Muscle of leg (tissue), 11 donors: ENCODE data around the gene USP54. TPM values are rescaled to one million over a fixed set of nuclear protein-coding genes. Genes with fewer than 3 reads are reported as not detected.
"Not testable (repeated sequence)": the region's sequence is repeated elsewhere in the genome, so short reads cannot be mapped to it uniquely, and the experiment has no call there.

Experiments
- DNase-seq: peaks from one replicate; pipeline ENCODE4 v3.0.0; 2013
- H3K27ac ChIP-seq: one replicate; pipeline ENCODE4 v1.5.1; 2013; ENCODE audit warnings: mild to moderate bottlenecking, low read length, control low read depth
- H3K27me3 ChIP-seq: one replicate; pipeline ENCODE4 v1.6.1; 2013; ENCODE audit warnings: low read length; ENCODE audit not compliant: control insufficient read depth, insufficient read depth
- H3K36me3 ChIP-seq: one replicate; pipeline ENCODE4 v1.6.1; 2013; ENCODE audit warnings: low read length; ENCODE audit not compliant: control insufficient read depth, insufficient read depth
- H3K4me1 ChIP-seq: one replicate; pipeline ENCODE4 v1.6.1; 2013; ENCODE audit warnings: low read length; ENCODE audit not compliant: control insufficient read depth, insufficient read depth
- H3K4me3 ChIP-seq: one replicate; pipeline ENCODE4 v1.5.1; 2013; ENCODE audit warnings: low read length, control low read depth
- H3K9me3 ChIP-seq: replicated peaks from 2 replicates; pipeline ENCODE4 v1.6.1; 2013; ENCODE audit warnings: low read depth, low read length; ENCODE audit not compliant: control insufficient read depth
- WGBS: methylation state at CpG from one replicate; pipeline ENCODE4 v1.1.5; 2013; ENCODE audit warnings: missing lambda C conversion rate; ENCODE audit not compliant: insufficient coverage; 5-methylcytosine and 5-hydroxymethylcytosine counted together
- polyA plus RNA-seq, 8 donors: library from polyadenylated mRNA; unstranded; fragments of 120-200 nt; gene quantifications; one replicate each; pipeline versions ENCODE4 v1.2.1 to v1.2.3, GENCODE V29; 2013; ENCODE audit warnings: inconsistent platforms in 1 of 8, low replicate concordance in 1 of 8; ENCODE audit not compliant: insufficient read length in 8 of 8, insufficient read depth in 1 of 8
- total RNA-seq: library from RNA; stranded (reverse); fragments of 120-200 nt; gene quantifications from one replicate; pipeline ENCODE4 v1.2.4, GENCODE V29; 2013

The USP54 gene
- total and polyA plus RNA-seq, 9 donors = 13.6 to 18.6 (median 16.9) TPM

GRCh38 chr10:73625004-73625883 lies 34.1 kb upstream of the USP54 start:
- peak; percentile 68 for DNase-seq
- Histone ChIP-seq H3K4me1 (peaks cover 10% of the 10 kb centered on the region), H3K27me3 (no peaks in the 10 kb centered on the region), H3K27ac (peak overlapping the region; percentile 90), H3K4me3 (peak overlapping the region; percentile 99), H3K36me3 (no peaks in the 10 kb centered on the region), H3K9me3 (no peaks in the 10 kb centered on the region)
- WGBS = 0% methylated on average over 32 of the region's 46 CpGs

- no peak overlapping the region for H3K27ac ChIP-seq
- 100% methylated on average over 2 of the region's 4 CpGs for WGBS
- no peaks in the 10 kb centered on the region for H3K9me3 ChIP-seq
- H3K27me3 ChIP-seq = no peaks in the 10 kb centered on the region
- H3K4me1 ChIP-seq = peaks cover 9% of the 10 kb centered on the region
- H3K36me3 ChIP-seq = no peaks in the 10 kb centered on the region
- no peak overlapping the region for H3K4me3 ChIP-seq
- DNase-seq = no peak
These were observed 31.9 kb upstream of the USP54 start for GRCh38 chr10:73623056-73623455.

DNA sequence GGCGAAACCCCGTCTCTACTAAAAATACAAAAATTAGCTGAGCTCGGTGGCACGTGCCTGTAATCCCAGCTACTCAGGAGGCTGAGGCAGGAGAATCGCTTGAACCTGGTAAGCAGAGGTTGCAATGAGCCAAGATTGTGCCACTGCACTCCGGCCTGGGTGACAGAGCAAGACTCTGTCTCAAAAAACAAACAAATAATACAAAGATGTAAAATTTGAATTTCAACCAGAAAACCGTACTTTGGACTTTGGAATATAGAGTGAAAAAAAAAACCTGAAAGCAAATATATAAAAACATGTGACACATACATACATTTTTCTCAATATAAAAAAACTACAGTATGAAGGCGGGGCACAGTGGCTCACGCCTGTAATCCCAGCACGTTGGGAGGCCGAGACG lies 29.8 kb upstream of the USP54 start:
- H3K9me3 ChIP-seq, DNase-seq, H3K4me3 ChIP-seq, H3K4me1 ChIP-seq, H3K36me3 ChIP-seq, H3K27me3 ChIP-seq, H3K27ac ChIP-seq: not testable (repeated sequence)
- 81% methylated on average over 3 of the region's 12 CpGs for WGBS

DNA sequence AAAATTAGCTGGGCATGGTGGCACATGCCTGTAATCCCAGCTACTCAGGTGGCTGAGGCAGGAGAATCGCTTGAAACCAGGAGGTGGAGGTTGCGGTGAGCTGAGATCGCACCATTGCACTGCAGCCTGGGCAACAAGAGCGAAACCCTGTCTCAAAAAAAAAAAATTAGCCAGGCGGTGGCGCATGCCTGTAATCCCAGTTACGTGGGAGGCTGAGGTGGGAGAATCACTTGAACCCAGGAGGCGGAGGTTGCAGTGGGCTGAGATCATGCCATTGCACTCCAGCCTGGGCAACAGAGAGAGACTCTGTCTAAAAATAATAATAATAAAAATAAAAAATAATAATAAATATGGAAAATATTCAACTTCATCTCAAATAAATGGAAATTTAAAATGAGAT lies 26.0 kb upstream of the USP54 start:
- H3K9me3 ChIP-seq, H3K36me3 ChIP-seq, H3K27me3 ChIP-seq, H3K4me1 ChIP-seq, DNase-seq, H3K27ac ChIP-seq, H3K4me3 ChIP-seq: not testable (repeated sequence)
- WGBS = 85% methylated on average over 3 of the region's 8 CpGs

- Histone ChIP-seq H3K27me3 (no peaks in the 10 kb centered on the region), H3K4me1 (no peaks in the 10 kb centered on the region), H3K9me3 (no peaks in the 10 kb centered on the region), H3K27ac (no peak overlapping the region), H3K4me3 (no peak overlapping the region), H3K36me3 (peaks cover 3% of the 10 kb centered on the region)
- no CpG with 5 or more reads among the region's 3 CpGs for WGBS
- no peak for DNase-seq
These were observed 23.6 kb upstream of the USP54 start for GRCh38 chr10:73614720-73615119.

DNA sequence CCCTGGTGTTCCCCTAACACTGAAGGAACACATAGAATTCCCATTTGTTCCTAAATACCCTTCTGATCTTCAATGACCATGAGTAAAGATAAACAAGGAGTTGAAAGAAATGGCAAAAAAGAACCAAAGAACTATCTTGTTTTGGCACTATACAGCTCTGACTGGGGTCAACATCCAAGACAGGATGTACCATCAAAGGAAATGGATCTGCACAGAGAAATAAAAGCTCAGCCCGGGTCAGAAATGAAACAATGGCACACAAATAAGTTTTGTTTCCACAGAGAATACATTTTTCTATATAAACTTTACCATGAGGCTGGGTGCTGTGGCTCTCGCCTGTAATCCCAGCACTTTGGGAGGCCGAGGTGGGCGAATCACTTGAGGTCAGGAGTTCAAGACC lies 18.0 kb upstream of the USP54 start:
- Histone ChIP-seq H3K36me3 (no peaks in the 10 kb centered on the region), H3K27ac (no peak overlapping the region), H3K9me3 (no peaks in the 10 kb centered on the region), H3K4me1 (no peaks in the 10 kb centered on the region), H3K27me3 (no peaks in the 10 kb centered on the region), H3K4me3 (no peak overlapping the region)
- DNase-seq = no peak
- WGBS = 100% methylated on average over 2 of the region's 4 CpGs

GRCh38 chr10:73601486-73601921 lies 10.4 kb upstream of the USP54 start:
- H3K27ac ChIP-seq = peak overlapping the region; percentile 55
- H3K36me3 ChIP-seq = no peaks in the 10 kb centered on the region
- H3K27me3 ChIP-seq = no peaks in the 10 kb centered on the region
- peak; percentile 30 for DNase-seq
- 59% methylated on average over 2 of the region's 3 CpGs for whole genome bisulfite sequencing
- H3K4me1 ChIP-seq = peaks cover 6% of the 10 kb centered on the region
- no peaks in the 10 kb centered on the region for H3K9me3 ChIP-seq
- no peak overlapping the region for H3K4me3 ChIP-seq

GRCh38 chr10:73597346-73597745 lies 6.2 kb upstream of the USP54 start:
- Histone ChIP-seq H3K27me3 (no peaks in the 10 kb centered on the region), H3K9me3 (no peaks in the 10 kb centered on the region), H3K4me1 (peaks cover 6% of the 10 kb centered on the region), H3K36me3 (no peaks in the 10 kb centered on the region), H3K27ac (no peak overlapping the region), H3K4me3 (no peak overlapping the region)
- WGBS = no CpG with 5 or more reads among the region's 1 CpG
- DNase-seq = no peak

- peaks cover 2% of the 10 kb centered on the region for H3K4me1 ChIP-seq
- no peaks in the 10 kb centered on the region for H3K9me3 ChIP-seq
- H3K36me3 ChIP-seq = no peaks in the 10 kb centered on the region
- H3K27me3 ChIP-seq = no peaks in the 10 kb centered on the region
- H3K27ac ChIP-seq = no peak overlapping the region
- WGBS = 50% methylated on average over 2 of the region's 5 CpGs
- no peak for DNase-seq
- H3K4me3 ChIP-seq = no peak overlapping the region
These were observed 2.7 kb upstream of the USP54 start for GRCh38 chr10:73593812-73594211.

GRCh38 chr10:73593110-73593509 lies 2.0 kb upstream of the USP54 start:
- no peak overlapping the region for H3K4me3 ChIP-seq
- WGBS = no CpG with 5 or more reads among the region's 4 CpGs

More at GRCh38 chr10:73593110-73593509, 2.0 kb upstream of the USP54 start:
- no peaks in the 10 kb centered on the region for H3K27me3 ChIP-seq
- no peaks in the 10 kb centered on the region for H3K9me3 ChIP-seq
- no peak for DNase-seq
- no peaks in the 10 kb centered on the region for H3K36me3 ChIP-seq
- peaks cover 2% of the 10 kb centered on the region for H3K4me1 ChIP-seq
- no peak overlapping the region for H3K27ac ChIP-seq
